Trophoblast cell (in vitro differentiated cells and primary cell): Measurements from ENCODE around the gene SMARCAL1.

Experiments
- DNase-seq, 2 donors: peaks; one replicate each; pipeline ENCODE4 v3.0.0-alpha.2; 2016
- H2AFZ ChIP-seq: 2 replicates; pipeline ENCODE4 v1.6.1; 2013; ENCODE audit warnings: low read length, moderate library complexity, mild to moderate bottlenecking; ENCODE audit not compliant: insufficient read depth, poor library complexity
- H2AK5ac ChIP-seq: 2 replicates; pipeline ENCODE4 v1.6.1; 2013; ENCODE audit warnings: mild to moderate bottlenecking, low read length
- H2BK120ac ChIP-seq: 2 replicates; pipeline ENCODE4 v1.6.1; 2013; ENCODE audit warnings: low read length, mild to moderate bottlenecking, moderate library complexity; ENCODE audit not compliant: insufficient read depth, poor library complexity
- H2BK12ac ChIP-seq: 2 replicates; pipeline ENCODE4 v1.6.1; 2013; ENCODE audit warnings: mild to moderate bottlenecking, low read length, moderate library complexity
- H2BK5ac ChIP-seq: 2 replicates; pipeline ENCODE4 v1.6.1; 2013; ENCODE audit warnings: low read length, low read depth, moderate library complexity, mild to moderate bottlenecking; ENCODE audit not compliant: poor library complexity
- H3K14ac ChIP-seq: 2 replicates; pipeline ENCODE4 v1.6.1; 2013; ENCODE audit warnings: mild to moderate bottlenecking, low read length
- H3K18ac ChIP-seq: 2 replicates; pipeline ENCODE4 v1.6.1; 2013; ENCODE audit warnings: mild to moderate bottlenecking, low read length
- H3K23ac ChIP-seq: 2 replicates; pipeline ENCODE4 v1.6.1; 2013; ENCODE audit warnings: low read length
- H3K27ac ChIP-seq: 2 replicates; pipeline ENCODE4 v1.5.1; 2013; ENCODE audit warnings: low read depth, mild to moderate bottlenecking, inconsistent platforms, low read length, moderate library complexity
- H3K27me3 ChIP-seq: 2 replicates; pipeline ENCODE4 v1.6.1; 2013; ENCODE audit warnings: inconsistent platforms, mild to moderate bottlenecking, low read length, moderate library complexity; ENCODE audit not compliant: insufficient read depth
- H3K36me3 ChIP-seq, 2 experiments: 1 replicate in 1 of 2; 2 replicates in 1 of 2; pipeline ENCODE4 v1.6.1; 2013; ENCODE audit warnings: low read length in 2 of 2, mild to moderate bottlenecking in 2 of 2, moderate library complexity in 1 of 2; ENCODE audit not compliant: insufficient read depth in 2 of 2, control insufficient read depth in 1 of 2
- H3K4ac ChIP-seq: 2 replicates; pipeline ENCODE4 v1.6.1; 2013; ENCODE audit warnings: low read depth, mild to moderate bottlenecking, low read length, moderate library complexity
- H3K4me1 ChIP-seq, 2 experiments: 1 replicate in 1 of 2; 2 replicates in 1 of 2; pipeline ENCODE4 v1.6.1; 2013; ENCODE audit warnings: low read length in 2 of 2, mild to moderate bottlenecking in 2 of 2, moderate library complexity in 1 of 2; ENCODE audit not compliant: insufficient read depth in 2 of 2, control insufficient read depth in 1 of 2
- H3K4me2 ChIP-seq: 2 replicates; pipeline ENCODE4 v1.6.1; 2013; ENCODE audit warnings: inconsistent platforms, mild to moderate bottlenecking, low read length, moderate library complexity
- H3K4me3 ChIP-seq: 2 replicates; pipeline ENCODE4 v1.5.1; 2013; ENCODE audit warnings: mild to moderate bottlenecking, low read depth, low read length, inconsistent platforms
- H3K79me1 ChIP-seq: one replicate; pipeline ENCODE4 v1.6.1; 2013; ENCODE audit warnings: low read length
- H3K79me2 ChIP-seq: 2 replicates; pipeline ENCODE4 v1.6.1; 2013; ENCODE audit warnings: low read length, mild to moderate bottlenecking; ENCODE audit not compliant: control insufficient read depth, insufficient read depth, poor library complexity
- H3K9ac ChIP-seq: 2 replicates; pipeline ENCODE4 v1.6.1; 2013; ENCODE audit warnings: mild to moderate bottlenecking, low read length
- H3K9me3 ChIP-seq: 2 replicates; pipeline ENCODE4 v1.6.1; 2013; ENCODE audit warnings: low read depth, mild to moderate bottlenecking, control low read depth, inconsistent platforms, low read length; ENCODE audit not compliant: insufficient read depth
- H4K12ac ChIP-seq: 2 replicates; pipeline ENCODE4 v1.6.1; 2013; ENCODE audit warnings: low read depth, mild to moderate bottlenecking, low read length, moderate library complexity
- H4K8ac ChIP-seq: 2 replicates; pipeline ENCODE4 v1.6.1; 2013; ENCODE audit warnings: low read depth, mild to moderate bottlenecking, low read length, moderate library complexity
- H4K91ac ChIP-seq: one replicate; pipeline ENCODE4 v1.6.1; 2013; ENCODE audit warnings: low read depth, mild to moderate bottlenecking, low read length, moderate library complexity
- WGBS: extraction: QIAGEN DNeasy Blood & Tissue Kit; methylation state at CpG from one replicate; pipeline ENCODE4 v1.1.7; 2013; ENCODE audit warnings: missing lambda C conversion rate; ENCODE audit not compliant: insufficient read length, insufficient coverage; ENCODE audit errors: extremely low coverage; 5-methylcytosine and 5-hydroxymethylcytosine counted together

SMARCAL1 gene

GRCh38 chr2:216498379-216499352, 86.4 kb downstream of the SMARCAL1 start, which contains the start of gene RPL37A:
Gene RPL37A, plus strand, starts transcription at chr2:216498844. Its CDS starts 31 bp downstream, at chr2:216498875.
- Histone ChIP-seq H3K79me1 (peaks cover 15% of the 10 kb centered on the region), H3K9ac (peak within 1 kb of the TSS; percentile 98), H3K4me1 (peaks cover 3 to 10% of the 10 kb centered on the region in 2 experiments), H2AK5ac (peak within 1 kb of the TSS; percentile 66), H3K4me3 (peak within 1 kb of the TSS; percentile 92), H3K79me2 (peaks cover 8% of the 10 kb centered on the region), H4K8ac (peak within 1 kb of the TSS; percentile 94), H3K27me3 (no peaks in the 10 kb centered on the region), H3K36me3 (peaks cover 14 to 25% of the 10 kb centered on the region in 2 experiments), H2BK5ac (peak within 1 kb of the TSS; percentile 55), H3K9me3 (no peaks in the 10 kb centered on the region), H2BK12ac (peak within 1 kb of the TSS; percentile 71), H4K91ac (peak within 1 kb of the TSS; percentile 82), H3K4ac (peak within 1 kb of the TSS; percentile 95), H2AFZ (peak within 1 kb of the TSS; percentile 59), H3K14ac (peak within 1 kb of the TSS; percentile 76), H3K27ac (peak within 1 kb of the TSS; percentile 63), H3K23ac (no peak within 1 kb of the TSS), H4K12ac (peak within 1 kb of the TSS; percentile 65), H3K4me2 (peak within 1 kb of the TSS; percentile 80), H2BK120ac (peak within 1 kb of the TSS; percentile 70), H3K18ac (peak within 1 kb of the TSS; percentile 66)
- no CpG with 5 or more reads among the region's 54 CpGs for WGBS
- DNase-seq = peak; percentile 92 to 98

GRCh38 chr2:216499641-216500218, 87.4 kb downstream of the SMARCAL1 start:
- H3K9me3 ChIP-seq = no peaks in the 10 kb centered on the region
- H4K91ac ChIP-seq = no peak overlapping the region
- no peak overlapping the region for H2BK12ac ChIP-seq
- peaks cover 3 to 10% of the 10 kb centered on the region in 2 experiments for H3K4me1 ChIP-seq
- H3K27ac ChIP-seq = no peak overlapping the region
- no peak overlapping the region for H3K18ac ChIP-seq
- H3K79me2 ChIP-seq = peaks cover 8% of the 10 kb centered on the region
- no peak overlapping the region for H2AK5ac ChIP-seq
- no peak overlapping the region for H3K23ac ChIP-seq
- peak overlapping the region; percentile 85 for H3K4ac ChIP-seq
- peaks cover 15% of the 10 kb centered on the region for H3K79me1 ChIP-seq
- H2BK120ac ChIP-seq = no peak overlapping the region
- no peak overlapping the region for H2AFZ ChIP-seq
- H3K14ac ChIP-seq = no peak overlapping the region
- H3K4me3 ChIP-seq = no peak overlapping the region
- no peak overlapping the region for H4K12ac ChIP-seq
- DNase-seq = no peak
- WGBS = no CpG with 5 or more reads among the region's 6 CpGs
- no peak overlapping the region for H4K8ac ChIP-seq
- peak overlapping the region; percentile 98 for H3K9ac ChIP-seq
- peaks cover 14 to 31% of the 10 kb centered on the region in 2 experiments for H3K36me3 ChIP-seq
- peak overlapping the region; percentile 80 for H3K4me2 ChIP-seq
- H3K27me3 ChIP-seq = no peaks in the 10 kb centered on the region
- no peak overlapping the region for H2BK5ac ChIP-seq

- H3K9me3 ChIP-seq = no peaks in the 10 kb centered on the region
- no peak overlapping the region for H2BK12ac ChIP-seq
- WGBS = no CpG with 5 or more reads among the region's 2 CpGs
- no peak overlapping the region for H4K8ac ChIP-seq
- peaks cover 14 to 34% of the 10 kb centered on the region in 2 experiments for H3K36me3 ChIP-seq
- no peak overlapping the region for H2AK5ac ChIP-seq
- no peak overlapping the region for H3K14ac ChIP-seq
- H3K18ac ChIP-seq = no peak overlapping the region
- H3K4ac ChIP-seq = no peak overlapping the region
- H3K4me3 ChIP-seq = no peak overlapping the region
- no peak overlapping the region for H3K23ac ChIP-seq
- H3K4me1 ChIP-seq = peaks cover 3 to 10% of the 10 kb centered on the region in 2 experiments
- H4K91ac ChIP-seq = no peak overlapping the region
- no peak overlapping the region for H2AFZ ChIP-seq
- peaks cover 15% of the 10 kb centered on the region for H3K79me1 ChIP-seq
- peak overlapping the region; percentile 80 for H3K4me2 ChIP-seq
- H4K12ac ChIP-seq = no peak overlapping the region
- H3K79me2 ChIP-seq = peaks cover 8% of the 10 kb centered on the region
- H2BK120ac ChIP-seq = no peak overlapping the region
- no peaks in the 10 kb centered on the region for H3K27me3 ChIP-seq
- no peak overlapping the region for H3K27ac ChIP-seq
- H2BK5ac ChIP-seq = no peak overlapping the region
- no peak for DNase-seq
- no peak overlapping the region for H3K9ac ChIP-seq
Observed at GRCh38 chr2:216500572-216500971, 88.3 kb downstream of the SMARCAL1 start.

GRCh38 chr2:216501854-216502253, 89.6 kb downstream of the SMARCAL1 start:
- no peak overlapping the region for H4K12ac ChIP-seq
- H2AFZ ChIP-seq = no peak overlapping the region
- H3K27ac ChIP-seq = no peak overlapping the region
- H3K23ac ChIP-seq = no peak overlapping the region
- H3K79me1 ChIP-seq = peaks cover 15% of the 10 kb centered on the region
- H3K4me1 ChIP-seq = peaks cover 3 to 10% of the 10 kb centered on the region in 2 experiments
- no peak overlapping the region for H2BK120ac ChIP-seq
- no peak overlapping the region for H3K4me2 ChIP-seq
- no peak overlapping the region for H2BK12ac ChIP-seq
- peaks cover 17 to 41% of the 10 kb centered on the region in 2 experiments for H3K36me3 ChIP-seq
- no peak overlapping the region for H2BK5ac ChIP-seq
- H3K79me2 ChIP-seq = peaks cover 8% of the 10 kb centered on the region
- no peak overlapping the region for H3K9ac ChIP-seq
- H3K14ac ChIP-seq = no peak overlapping the region
- no peak overlapping the region for H4K91ac ChIP-seq
- no peak overlapping the region for H2AK5ac ChIP-seq
- H3K18ac ChIP-seq = no peak overlapping the region
- WGBS = no CpG with 5 or more reads among the region's 8 CpGs
- no peaks in the 10 kb centered on the region for H3K27me3 ChIP-seq
- H3K4me3 ChIP-seq = no peak overlapping the region
- H3K4ac ChIP-seq = no peak overlapping the region
- H4K8ac ChIP-seq = no peak overlapping the region
- no peak for DNase-seq
- H3K9me3 ChIP-seq = no peaks in the 10 kb centered on the region
